ENCODE measurements around the gene PDE9A.
"Not testable (repeated sequence)": the region's sequence is repeated elsewhere in the genome, so short reads cannot be mapped to it uniquely, and the experiment has no call there.

PDE9A gene

DNA sequence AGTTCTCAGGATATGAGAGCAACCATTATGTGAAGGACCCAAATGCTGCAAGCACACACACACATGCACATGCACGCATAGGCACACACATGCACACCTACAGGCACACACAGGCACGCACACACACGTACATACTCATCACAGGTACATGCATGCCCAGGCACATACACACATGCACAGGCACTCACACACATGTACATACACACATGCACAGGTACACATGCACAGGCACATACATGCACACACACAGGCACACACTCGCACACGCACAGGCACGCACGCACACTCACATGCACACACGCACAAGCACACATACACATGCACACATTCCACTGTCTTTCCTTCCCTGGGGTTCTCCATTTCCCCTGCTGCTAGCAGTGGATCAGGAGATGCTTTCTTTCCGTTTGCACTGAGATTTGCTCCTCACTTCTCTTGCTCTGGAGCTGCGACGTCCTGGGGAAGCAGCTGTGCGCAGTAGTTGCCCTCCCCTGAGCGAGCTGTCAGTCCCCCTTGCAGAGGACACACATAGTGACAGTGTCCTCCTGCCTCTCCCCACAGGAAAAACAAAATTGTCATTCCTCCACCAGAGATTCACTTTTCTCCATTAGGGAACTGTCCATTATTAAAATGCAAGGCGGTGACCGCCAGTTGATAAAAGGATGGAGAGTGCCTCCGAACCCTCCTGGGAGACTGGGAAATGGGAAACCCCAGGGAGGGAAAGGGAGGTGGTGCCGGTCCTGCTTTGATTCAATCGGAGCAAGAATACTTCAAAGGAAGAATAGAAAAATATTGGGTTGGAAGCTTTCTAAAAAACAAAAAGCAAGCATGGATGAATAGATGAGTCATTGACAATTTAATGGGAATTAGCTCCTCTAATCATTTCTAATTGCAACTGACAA, 156.4 kb downstream of the PDE9A start:
- H3K36me3 ChIP-seq: 0 out of 22 replicates have a peak, but pooled peaks cover 0 to 3% (median 0%) of the 10 kb centered on the region in 11 experiments
- no peak overlapping the region for H3K4me2 ChIP-seq

DNA sequence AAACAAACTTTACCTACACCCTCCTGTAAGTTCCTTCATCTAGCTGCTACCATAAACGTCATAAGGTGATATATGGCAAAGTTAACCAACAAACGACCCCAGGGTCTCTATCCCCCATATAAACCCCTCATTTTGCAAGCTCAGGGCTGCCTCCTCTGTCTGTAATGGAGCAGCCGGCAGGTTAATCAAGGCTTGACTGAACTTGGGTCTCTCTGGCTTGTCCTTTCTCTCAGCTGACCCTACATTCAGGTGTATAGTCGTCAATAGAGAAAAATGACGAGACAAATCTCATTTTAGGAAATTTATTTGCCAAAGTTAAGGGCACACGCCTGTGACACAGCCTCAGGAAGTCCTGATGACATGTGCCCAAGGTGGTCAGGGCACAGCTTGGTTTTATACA, 158.5 kb downstream of the PDE9A start:
- Histone ChIP-seq H3K36me3 (peaks cover 0 to 6% (median 0%) of the 10 kb centered on the region in 11 experiments; a peak in 2 of 22 replicates), H3K4me1 (peaks cover 0 to 14% (median 0%) of the 10 kb centered on the region in 10 experiments; a peak in 8 of 20 replicates), H3K9me3 (replicated peaks in 1 of 11) (peaks cover 30 to 52% (median 42%) of the 10 kb centered on the region in 11 experiments), H3K27ac (no peak overlapping the region), H4K20me1 (no peaks in the 10 kb centered on the region), H3K27me3 (no peaks in the 10 kb centered on the region), H3K4me3 (no peak overlapping the region), H3K9ac (no peak overlapping the region), H3K4me2 (peak overlapping the region in 3 of 11 experiments; percentile 43 to 78 (median 69); a peak in 6 of 22 replicates)
- no peak for TF ChIP-seq Cebpa-rat (IDR thresholded peaks at IDR 0.05)

More for the DNA sequence above, 156.4 kb downstream of the PDE9A start:
- no peak for TF ChIP-seq Cebpa-rat (IDR thresholded peaks at IDR 0.05)
- H3K9ac ChIP-seq: no peak overlapping the region
- H3K27ac ChIP-seq: no peak overlapping the region
- H3K27me3 ChIP-seq: no peaks in the 10 kb centered on the region
- no peak overlapping the region for H3K4me3 ChIP-seq
- H3K9me3 ChIP-seq (replicated peaks in 1 of 11): peaks cover 8 to 31% (median 20%) of the 10 kb centered on the region in 11 experiments
- H4K20me1 ChIP-seq: no peaks in the 10 kb centered on the region
- H3K4me1 ChIP-seq: peaks cover 0 to 26% (median 3%) of the 10 kb centered on the region in 10 experiments; a peak in 10 of 20 replicates

- not testable (repeated sequence) for H3K9ac ChIP-seq, H3K27me3 ChIP-seq, H3K36me3 ChIP-seq, H3K27ac ChIP-seq, H3K4me3 ChIP-seq, H4K20me1 ChIP-seq
- Histone ChIP-seq H3K9me3 (replicated peaks in 1 of 11) (peaks cover 37 to 60% (median 49%) of the 10 kb centered on the region in 11 experiments), H3K4me2 (peak overlapping the region in 3 of 11 experiments; percentile 43 to 78 (median 69); a peak in 5 of 22 replicates), H3K4me1 (peaks cover 0 to 12% (median 0%) of the 10 kb centered on the region in 10 experiments; a peak in 6 of 20 replicates)
Observed at GRCh38 chr21:42812528-42813241, 159.3 kb downstream of the PDE9A start.

DNA sequence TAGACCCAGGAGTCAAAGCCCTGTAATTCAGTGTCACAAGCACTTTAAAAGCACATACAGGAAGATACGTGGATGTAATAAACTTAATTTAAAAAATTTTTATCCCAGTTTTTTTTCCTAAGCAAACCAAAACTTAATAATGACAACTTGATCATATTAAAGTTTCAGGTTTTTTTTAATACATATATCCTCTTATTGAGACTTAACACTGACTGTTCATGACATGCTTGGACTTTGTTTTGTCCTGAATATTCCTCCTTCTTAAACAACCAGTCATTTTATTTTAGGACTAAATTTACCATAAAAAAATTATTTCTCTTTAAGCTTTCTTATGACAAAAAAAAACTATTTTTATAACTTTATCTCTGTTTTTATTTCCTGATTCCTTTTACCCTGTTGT, 161.8 kb downstream of the PDE9A start:
- no peaks in the 10 kb centered on the region for H3K27me3 ChIP-seq
- no peak overlapping the region for H3K4me2 ChIP-seq
- no peak for TF ChIP-seq Cebpa-rat (IDR thresholded peaks at IDR 0.05)
- peaks cover 0 to 6% (median 0%) of the 10 kb centered on the region in 11 experiments; a peak in 2 of 22 replicates for H3K36me3 ChIP-seq
- peaks cover 37 to 62% (median 49%) of the 10 kb centered on the region in 11 experiments for H3K9me3 ChIP-seq (replicated peaks in 1 of 11)
- H4K20me1 ChIP-seq: no peaks in the 10 kb centered on the region; a peak in 2 of 22 replicates
- no peak overlapping the region for H3K27ac ChIP-seq
- H3K4me3 ChIP-seq: no peak overlapping the region
- peaks cover 0 to 12% (median 0%) of the 10 kb centered on the region in 10 experiments; a peak in 6 of 20 replicates for H3K4me1 ChIP-seq
- H3K9ac ChIP-seq: no peak overlapping the region

GRCh38 chr21:42818328-42818749, 164.9 kb downstream of the PDE9A start:
- Histone ChIP-seq H3K4me1 (peaks cover 0 to 4% (median 0%) of the 10 kb centered on the region in 10 experiments; a peak in 4 of 20 replicates), H3K9ac (no peak overlapping the region), H4K20me1 (no peaks in the 10 kb centered on the region; a peak in 3 of 22 replicates), H3K27ac (no peak overlapping the region), H3K36me3 (peaks cover 0 to 6% (median 0%) of the 10 kb centered on the region in 11 experiments; a peak in 2 of 22 replicates), H3K27me3 (no peaks in the 10 kb centered on the region; a peak in 1 of 22 replicates), H3K4me2 (no peak overlapping the region), H3K4me3 (no peak overlapping the region), H3K9me3 (replicated peaks in 1 of 11) (peaks cover 37 to 51% (median 42%) of the 10 kb centered on the region in 11 experiments)
- no peak for TF ChIP-seq Cebpa-rat (IDR thresholded peaks at IDR 0.05)

DNA sequence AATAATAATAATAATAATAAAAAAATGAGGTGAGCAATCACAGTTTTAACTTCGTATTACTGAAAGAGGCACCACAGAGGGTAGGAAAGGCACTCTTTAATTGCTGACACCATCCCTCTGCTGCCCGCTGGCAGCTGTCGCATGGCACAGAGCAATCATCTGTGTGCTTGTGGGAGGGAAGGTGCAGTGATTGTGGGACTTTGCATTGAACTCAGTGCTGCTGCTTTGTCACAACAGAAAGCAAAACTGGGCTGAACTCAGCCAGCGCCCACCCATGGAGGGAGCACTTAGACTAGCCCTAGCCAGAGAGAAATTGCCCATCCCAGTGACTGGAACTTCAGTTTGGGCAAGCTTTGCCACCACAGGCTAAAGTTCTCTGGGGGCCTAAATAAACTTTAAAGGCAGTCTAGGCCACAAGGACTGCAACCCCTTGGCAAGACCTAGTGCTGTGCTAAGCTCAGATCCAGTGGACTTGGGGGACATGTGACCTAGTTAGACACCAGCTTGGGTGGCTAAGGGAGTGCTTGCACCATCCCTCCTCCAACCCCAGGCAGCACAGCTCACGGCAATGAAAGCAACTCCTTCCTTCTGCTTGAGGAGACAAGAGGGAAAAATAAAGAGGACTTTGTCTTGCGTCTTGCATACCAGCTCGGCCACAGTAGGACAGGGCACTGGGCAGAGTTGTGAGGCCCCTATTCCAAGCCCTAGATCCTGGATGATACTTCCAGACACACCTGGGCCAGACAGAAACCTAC, 166.6 kb downstream of the PDE9A start:
- Histone ChIP-seq H4K20me1 (no peaks in the 10 kb centered on the region; a peak in 3 of 22 replicates), H3K9me3 (replicated peaks in 1 of 11) (peaks cover 25 to 34% (median 26%) of the 10 kb centered on the region in 11 experiments), H3K27me3 (no peaks in the 10 kb centered on the region; a peak in 1 of 22 replicates), H3K9ac (no peak overlapping the region), H3K4me3 (no peak overlapping the region), H3K4me1 (peaks cover 0 to 12% (median 0%) of the 10 kb centered on the region in 10 experiments; a peak in 4 of 20 replicates), H3K36me3 (peaks cover 0 to 6% (median 0%) of the 10 kb centered on the region in 11 experiments; a peak in 2 of 22 replicates), H3K4me2 (no peak overlapping the region), H3K27ac (no peak overlapping the region)
- no peak for TF ChIP-seq Cebpa-rat (IDR thresholded peaks at IDR 0.05)

GRCh38 chr21:42820616-42821465, 167.4 kb downstream of the PDE9A start:
- no peak for TF ChIP-seq Cebpa-rat (IDR thresholded peaks at IDR 0.05)
- Histone ChIP-seq H3K27ac (no peak overlapping the region), H3K4me2 (no peak overlapping the region)

More at GRCh38 chr21:42820616-42821465, 167.4 kb downstream of the PDE9A start:
- Histone ChIP-seq H3K27me3 (no peaks in the 10 kb centered on the region; a peak in 1 of 22 replicates), H4K20me1 (no peaks in the 10 kb centered on the region; a peak in 3 of 22 replicates), H3K9ac (no peak overlapping the region), H3K4me1 (peaks cover 0 to 12% (median 0%) of the 10 kb centered on the region in 10 experiments; a peak in 4 of 20 replicates), H3K4me3 (no peak overlapping the region), H3K9me3 (replicated peaks in 1 of 11) (peaks cover 17 to 26% (median 18%) of the 10 kb centered on the region in 11 experiments), H3K36me3 (peaks cover 0 to 5% (median 0%) of the 10 kb centered on the region in 11 experiments; a peak in 2 of 22 replicates)

All from BLaER1 treated with 17β-estradiol and CSF1 and Interleukin-3, amounts not matched to agents 10 nM and 100 nM (cell line).